H9 (cell line): ENCODE measurements around the gene FRY. TPM values are rescaled to one million over a fixed set of nuclear protein-coding genes. Genes with fewer than 3 reads are reported as not detected.

Experiments used
- DNase-seq: peaks from one replicate; pipeline ENCODE4 v3.0.0-alpha.2; 2017
- H2AFZ ChIP-seq: one replicate; pipeline ENCODE4 v1.6.1; 2013; ENCODE audit warnings: mild to moderate bottlenecking, low read length, control low read depth, moderate library complexity
- H2AK5ac ChIP-seq: 2 replicates; pipeline ENCODE4 v1.6.1; 2013; ENCODE audit warnings: low read length, control low read depth, mixed read lengths; ENCODE audit not compliant: insufficient read length
- H2BK120ac ChIP-seq: one replicate; pipeline ENCODE4 v1.6.1; 2013; ENCODE audit warnings: low read depth, mild to moderate bottlenecking, low read length, control low read depth, inconsistent platforms; ENCODE audit not compliant: poor library complexity, severe bottlenecking
- H2BK12ac ChIP-seq: 2 replicates; pipeline ENCODE4 v1.6.1; 2013; ENCODE audit warnings: low read length, control low read depth, mixed read lengths, low read depth; ENCODE audit not compliant: insufficient read length
- H2BK15ac ChIP-seq: 2 replicates; pipeline ENCODE4 v1.6.1; 2013; ENCODE audit warnings: low read depth, low read length, control low read depth
- H2BK20ac ChIP-seq: one replicate; pipeline ENCODE4 v1.6.1; 2013; ENCODE audit warnings: low read depth, mild to moderate bottlenecking, low read length, control low read depth, inconsistent platforms; ENCODE audit not compliant: poor library complexity, severe bottlenecking
- H2BK5ac ChIP-seq: 2 replicates; pipeline ENCODE4 v1.6.1; 2013; ENCODE audit warnings: low read length, control low read depth, mixed read lengths; ENCODE audit not compliant: insufficient read length
- H3K14ac ChIP-seq: 2 replicates; pipeline ENCODE4 v1.6.1; 2013; ENCODE audit warnings: low read length, control low read depth; ENCODE audit not compliant: insufficient read depth
- H3K18ac ChIP-seq: 2 replicates; pipeline ENCODE4 v1.6.1; 2013; ENCODE audit warnings: low read depth, mild to moderate bottlenecking, mixed read lengths, low read length, control low read depth; ENCODE audit not compliant: insufficient read length
- H3K23ac ChIP-seq: 2 replicates; pipeline ENCODE4 v1.6.1; 2013; ENCODE audit warnings: low read length, control low read depth, mixed read lengths, low read depth; ENCODE audit not compliant: insufficient read length
- H3K23me2 ChIP-seq: 2 replicates; pipeline ENCODE4 v1.6.1; 2013; ENCODE audit warnings: low read depth, mild to moderate bottlenecking, mixed read lengths, low read length, control low read depth; ENCODE audit not compliant: insufficient read length, poor library complexity, severe bottlenecking
- H3K27ac ChIP-seq: 2 replicates; pipeline ENCODE4 v1.5.1; 2013; ENCODE audit warnings: low read length, control low read depth, mixed read lengths, low read depth; ENCODE audit not compliant: insufficient read length
- H3K27me3 ChIP-seq: 2 replicates; pipeline ENCODE4 v1.6.1; 2013; ENCODE audit warnings: low read length, control low read depth, inconsistent platforms; ENCODE audit not compliant: insufficient read depth
- H3K4ac ChIP-seq: 2 replicates; pipeline ENCODE4 v1.6.1; 2013; ENCODE audit warnings: low read depth, mild to moderate bottlenecking, control low read depth, inconsistent platforms, low read length, moderate library complexity
- H3K4me1 ChIP-seq: 2 replicates; pipeline ENCODE4 v1.6.1; 2013; ENCODE audit warnings: low read length, control low read depth, inconsistent platforms; ENCODE audit not compliant: insufficient read depth
- H3K4me2 ChIP-seq: 2 replicates; pipeline ENCODE4 v1.6.1; 2013; ENCODE audit warnings: low read length, control low read depth, mixed read lengths; ENCODE audit not compliant: insufficient read length, insufficient read depth
- H3K56ac ChIP-seq: 2 replicates; pipeline ENCODE4 v1.6.1; 2013; ENCODE audit warnings: low read depth, mild to moderate bottlenecking, mixed read lengths, low read length, control low read depth; ENCODE audit not compliant: insufficient read length
- H3K79me1 ChIP-seq: 2 replicates; pipeline ENCODE4 v1.6.1; 2013; ENCODE audit warnings: low read depth, mild to moderate bottlenecking, moderate library complexity, low read length, control low read depth, inconsistent platforms; ENCODE audit not compliant: insufficient read depth, poor library complexity, severe bottlenecking
- H3K79me2 ChIP-seq: 2 replicates; pipeline ENCODE4 v1.6.1; 2013; ENCODE audit warnings: low read length, control low read depth, inconsistent platforms; ENCODE audit not compliant: insufficient read depth
- H3K9ac ChIP-seq: 2 replicates; pipeline ENCODE4 v1.6.1; 2013; ENCODE audit warnings: low read length, control low read depth, mixed read lengths; ENCODE audit not compliant: insufficient read length; ENCODE audit errors: extremely low read depth
- H3K9me3 ChIP-seq: one replicate; pipeline ENCODE4 v1.6.1; 2013; ENCODE audit warnings: low read depth, low read length, inconsistent platforms; ENCODE audit not compliant: control insufficient read depth
- H3T11ph ChIP-seq: one replicate; pipeline ENCODE4 v1.6.1; 2013; ENCODE audit warnings: mild to moderate bottlenecking, low read length, control low read depth, inconsistent platforms
- H4K20me1 ChIP-seq: one replicate; pipeline ENCODE4 v1.6.1; 2013; ENCODE audit not compliant: control insufficient read depth, insufficient read length, insufficient read depth
- H4K5ac ChIP-seq: 2 replicates; pipeline ENCODE4 v1.6.1; 2013; ENCODE audit warnings: low read depth, mild to moderate bottlenecking, mixed read lengths, low read length, control low read depth; ENCODE audit not compliant: insufficient read length
- H4K8ac ChIP-seq: replicated peaks from 2 replicates; pipeline ENCODE4 v1.6.1; 2013; ENCODE audit warnings: low read length, control low read depth, mixed read lengths, low read depth; ENCODE audit not compliant: insufficient read length
- H4K91ac ChIP-seq: 2 replicates; pipeline ENCODE4 v1.6.1; 2013; ENCODE audit warnings: low read depth, mild to moderate bottlenecking, moderate library complexity, mixed read lengths, low read length, control low read depth; ENCODE audit not compliant: insufficient read length
- H3K27ac Mint-ChIP-seq, 3 experiments: 2 replicates in 2 of 3; 3 replicates in 1 of 3; pipeline ENCODE4 v1.8.0; 2020 to 2021; ENCODE audit warnings: mixed read lengths in 3 of 3, mild to moderate bottlenecking in 1 of 3, moderate library complexity in 1 of 3
- H3K27me3 Mint-ChIP-seq: 2 replicates; pipeline ENCODE4 v1.8.0; 2021; ENCODE audit warnings: low read depth, mild to moderate bottlenecking, moderate library complexity, mixed read lengths
- H3K36me3 Mint-ChIP-seq, 3 experiments: 2 replicates in 2 of 3; 3 replicates in 1 of 3; pipeline ENCODE4 v1.8.0; 2020 to 2021; ENCODE audit warnings: low read depth in 3 of 3, mixed read lengths in 3 of 3; ENCODE audit not compliant: insufficient read depth in 1 of 3
- H3K4me1 Mint-ChIP-seq, 2 experiments: 2 replicates each; pipeline ENCODE4 v1.8.0; 2020; ENCODE audit warnings: mixed read lengths in 2 of 2
- H3K4me3 Mint-ChIP-seq, 2 experiments: 2 replicates in 1 of 2; 3 replicates in 1 of 2; pipeline ENCODE4 v1.8.0; 2020 to 2021; ENCODE audit warnings: mild to moderate bottlenecking in 2 of 2, mixed read lengths in 2 of 2, moderate library complexity in 1 of 2
- H3K9me3 Mint-ChIP-seq, 2 experiments: 2 replicates in 1 of 2; 3 replicates in 1 of 2; pipeline ENCODE4 v1.8.0; 2020; ENCODE audit warnings: mild to moderate bottlenecking in 2 of 2, mixed read lengths in 2 of 2, moderate library complexity in 1 of 2
- CTCF ChIP-seq: fragments of 200-600 bp; sonication (generic); conservative IDR thresholded peaks from 3 replicates; pipeline ENCODE4 v1.8.0; 2021; ENCODE audit warnings: antibody characterized with exemption, mild to moderate bottlenecking
- total RNA-seq: library from RNA; stranded (reverse); gene quantifications from 2 replicates; pipeline ENCODE4 v1.2.1, GENCODE V29; 2021

Gene FRY
- total RNA-seq, 1 experiment from 2014 or later: 5.2 TPM

- no peak overlapping the region for H2AFZ ChIP-seq
- no peaks in the 10 kb centered on the region for H3K27me3 ChIP-seq
- H4K5ac ChIP-seq: no peak overlapping the region
- H2AK5ac ChIP-seq: no peak overlapping the region
- no peak overlapping the region for H4K8ac ChIP-seq
- no peak overlapping the region for H3K27ac ChIP-seq
- no peak overlapping the region for H2BK20ac ChIP-seq
- H3T11ph ChIP-seq: no peak overlapping the region
- no peak overlapping the region for H3K14ac ChIP-seq
- no peak overlapping the region for H4K91ac ChIP-seq
- no peak overlapping the region for H2BK12ac ChIP-seq
- Mint-ChIP-seq H3K36me3 (no peaks in the 10 kb centered on the region), H3K4me1 (peaks cover 12 to 16% of the 10 kb centered on the region in 2 experiments), H3K27ac (no peak overlapping the region), H3K9me3 (no peaks in the 10 kb centered on the region), H3K4me3 (no peak overlapping the region), H3K27me3 (no peaks in the 10 kb centered on the region)
- no peak overlapping the region for H3K23ac ChIP-seq
- H2BK15ac ChIP-seq: no peak overlapping the region
- H3K4ac ChIP-seq: no peak overlapping the region
- no peaks in the 10 kb centered on the region; the same call in 1 of the 2 replicates for H3K4me1 ChIP-seq
- no peaks in the 10 kb centered on the region for H4K20me1 ChIP-seq
- no peak for TF ChIP-seq CTCF
- no peak overlapping the region for H3K18ac ChIP-seq
- no peak overlapping the region for H3K4me2 ChIP-seq
- H3K79me1 ChIP-seq: no peaks in the 10 kb centered on the region
- H2BK5ac ChIP-seq: no peak overlapping the region
- no peaks in the 10 kb centered on the region for H3K23me2 ChIP-seq
- no peak for DNase-seq
- H3K9me3 ChIP-seq: no peaks in the 10 kb centered on the region
- H3K56ac ChIP-seq: no peak overlapping the region
- no peak overlapping the region for H2BK120ac ChIP-seq
- H3K79me2 ChIP-seq: no peaks in the 10 kb centered on the region
- no peak overlapping the region for H3K9ac ChIP-seq
These were observed 164.1 kb downstream of the FRY start for GRCh38 chr13:32195713-32196112.
